HG03575 (cell line): ENCODE data around the gene FRAT2.
"Not testable (repeated sequence)": the region's sequence is repeated elsewhere in the genome, so short reads cannot be mapped to it uniquely, and the experiment has no call there.

Experiments
- ATAC-seq: cut with Tn5 transposase; IDR thresholded peaks from one replicate; pipeline ENCODE4 v1.9.1; 2021; ENCODE audit not compliant: unreplicated experiment, insufficient number of reproducible peaks, low FRiP score; ENCODE audit errors: extremely low read depth

FRAT2 gene

DNA sequence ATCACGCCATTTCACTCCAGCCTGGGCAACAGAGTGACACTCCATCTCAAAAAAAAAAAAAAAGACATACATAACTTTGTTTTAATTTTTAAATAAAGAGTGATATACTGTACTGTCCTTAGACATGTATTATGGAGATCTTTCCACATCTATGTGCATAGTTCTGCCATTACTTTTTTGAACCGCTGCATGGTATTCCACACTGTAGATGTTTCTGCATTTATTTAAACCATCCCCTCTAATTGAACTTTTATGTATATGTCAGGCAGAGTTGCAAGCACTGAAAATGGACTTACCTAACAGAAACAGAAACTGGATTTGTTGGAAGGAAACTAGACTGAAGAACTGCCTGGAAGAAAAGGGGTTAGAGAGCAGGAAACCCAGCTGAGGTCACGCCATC is 33.5 kb downstream of the FRAT2 start:
- no peak for ATAC-seq

DNA sequence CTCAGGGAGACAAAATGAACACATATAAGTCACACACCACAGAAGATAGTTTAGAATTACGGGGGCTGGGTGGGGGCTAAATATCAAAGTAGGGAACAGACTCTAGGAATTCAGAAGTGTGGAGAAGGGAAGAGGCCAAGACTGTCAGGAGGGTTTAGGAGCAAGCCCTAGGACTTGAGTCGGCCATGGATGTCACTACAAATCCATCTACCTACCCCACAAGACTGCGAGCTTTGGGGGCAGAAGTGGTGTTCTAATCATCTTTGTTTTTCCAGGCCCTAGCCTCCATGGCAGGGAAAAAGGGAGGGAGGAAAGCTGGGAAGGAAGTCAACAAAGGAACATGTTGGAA is 36.3 kb downstream of the FRAT2 start:
- no peak for ATAC-seq

DNA sequence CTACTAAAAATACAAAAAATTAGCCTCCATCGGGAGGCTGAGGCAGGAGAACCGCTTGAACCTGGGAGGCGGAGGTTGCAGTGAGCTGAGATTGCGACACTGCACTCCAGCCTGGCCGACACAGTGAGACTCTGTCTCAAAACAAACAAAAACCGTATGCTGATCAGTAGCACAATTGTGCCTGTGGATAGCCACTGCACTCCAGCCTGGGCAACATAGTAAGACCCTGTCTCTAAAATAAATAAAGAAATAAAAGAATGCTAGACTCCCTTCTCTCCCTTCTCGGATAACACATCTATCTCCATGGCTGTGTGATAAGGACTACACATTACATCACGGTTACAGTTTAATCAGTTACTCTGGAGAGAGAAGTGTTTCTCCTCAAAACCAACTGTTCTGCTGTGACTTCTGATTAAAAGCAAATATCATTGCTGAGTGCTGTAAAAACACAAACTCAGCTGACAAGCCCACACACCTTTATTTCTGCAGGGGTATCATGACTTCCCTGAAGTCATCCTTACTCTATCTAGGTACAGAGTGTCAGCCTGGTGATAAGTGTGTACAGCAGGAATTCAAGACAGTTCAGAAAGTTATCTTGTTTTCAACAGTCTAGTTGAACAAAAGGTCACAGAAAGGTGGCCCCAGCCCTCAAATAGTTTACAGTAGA is 36.8 kb downstream of the FRAT2 start:
- ATAC-seq: no peak

DNA sequence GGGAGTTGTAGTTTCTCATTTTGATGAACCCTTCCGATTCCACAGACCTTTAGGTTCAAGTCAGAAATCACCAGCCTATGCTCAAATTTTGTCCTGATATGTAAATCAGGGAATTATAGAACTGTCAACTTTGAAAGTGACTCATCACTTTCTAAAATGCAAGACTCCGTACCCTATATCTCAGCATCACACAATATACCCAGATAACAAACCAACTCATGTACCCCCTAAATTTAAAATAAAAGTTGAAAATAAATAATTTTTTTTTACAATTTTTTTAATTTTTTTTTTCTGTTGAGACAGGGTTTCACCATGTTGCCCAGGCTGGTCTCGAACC is 41.7 kb downstream of the FRAT2 start:
- no peak for ATAC-seq

DNA sequence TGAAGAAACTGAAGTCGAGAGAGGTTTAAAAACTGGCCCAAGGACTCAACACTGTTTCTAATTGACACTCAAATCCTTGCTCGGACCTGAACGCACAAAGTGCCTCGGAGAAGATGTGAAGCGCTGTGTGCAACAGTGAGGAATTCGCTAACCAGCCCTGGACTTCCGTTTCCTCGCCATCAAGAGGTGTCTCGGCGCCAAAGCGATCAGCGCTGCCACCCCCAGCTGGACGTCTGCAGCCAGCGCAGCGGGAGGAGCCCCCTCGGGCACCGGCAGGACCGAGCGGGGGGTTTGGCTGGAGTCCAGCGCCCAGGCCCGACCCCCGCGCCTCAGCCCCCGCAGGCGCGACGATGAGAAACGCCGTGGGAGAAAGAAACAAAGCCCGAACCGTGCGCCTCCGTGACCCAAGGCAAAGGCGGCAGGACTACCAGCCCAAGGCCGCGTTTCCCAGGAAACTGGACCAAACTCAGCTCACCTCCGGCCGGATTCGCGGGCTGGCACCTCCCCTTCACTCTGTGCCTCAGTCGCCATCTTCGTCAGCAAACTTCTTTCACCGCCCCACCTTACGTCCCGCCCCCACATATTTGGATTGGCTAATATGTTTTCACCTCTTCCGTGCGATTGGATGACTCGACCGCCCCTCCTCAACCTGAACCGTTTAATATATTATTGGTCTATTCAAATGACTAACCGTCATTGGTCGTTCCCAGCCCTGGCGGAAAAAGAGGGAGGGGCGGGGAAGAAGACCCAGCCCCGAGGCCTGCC is 42.2 kb downstream of the FRAT2 start, which contains the start of gene ARHGAP19:
ARHGAP19 (minus strand) TSS at position 541 of the 765 bp plus-strand sequence; CDS start at position 531, 10 bp downstream.
- peak; percentile 95 for ATAC-seq

DNA sequence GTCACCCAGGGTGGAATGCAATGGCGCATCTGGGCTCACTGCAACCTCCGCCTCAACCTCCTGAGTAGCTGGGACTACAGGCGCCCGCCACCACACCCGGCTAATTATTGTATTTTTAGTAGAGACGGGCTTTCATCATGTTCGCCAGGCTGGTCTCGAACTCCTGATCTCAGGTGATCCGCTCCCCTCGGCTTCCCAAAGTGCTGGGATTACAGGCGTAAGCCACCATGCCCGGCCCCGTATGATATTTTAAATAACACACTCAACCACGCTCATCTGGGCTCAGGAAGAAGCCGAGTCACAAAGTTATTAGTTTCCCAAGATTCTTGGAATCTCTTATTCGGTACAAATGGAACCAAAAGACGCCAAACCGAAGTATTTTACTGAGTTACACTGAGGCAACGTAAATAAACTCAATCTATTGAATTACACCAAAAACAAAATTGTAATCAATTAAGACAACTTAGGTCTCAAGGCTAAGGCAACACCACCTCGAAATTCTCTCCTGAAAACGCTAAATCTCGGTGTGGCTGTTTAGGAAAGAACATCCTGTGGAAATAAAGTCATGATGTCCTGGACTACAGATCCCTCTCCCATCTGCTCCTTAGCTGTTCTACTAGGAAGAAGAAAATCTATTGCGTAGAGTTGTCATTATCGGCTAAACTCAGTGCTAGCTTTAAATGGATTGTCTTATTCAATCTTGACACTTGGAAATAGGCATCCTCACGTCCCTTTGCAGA is 43.0 kb downstream of the FRAT2 start:
- ATAC-seq: no peak

DNA sequence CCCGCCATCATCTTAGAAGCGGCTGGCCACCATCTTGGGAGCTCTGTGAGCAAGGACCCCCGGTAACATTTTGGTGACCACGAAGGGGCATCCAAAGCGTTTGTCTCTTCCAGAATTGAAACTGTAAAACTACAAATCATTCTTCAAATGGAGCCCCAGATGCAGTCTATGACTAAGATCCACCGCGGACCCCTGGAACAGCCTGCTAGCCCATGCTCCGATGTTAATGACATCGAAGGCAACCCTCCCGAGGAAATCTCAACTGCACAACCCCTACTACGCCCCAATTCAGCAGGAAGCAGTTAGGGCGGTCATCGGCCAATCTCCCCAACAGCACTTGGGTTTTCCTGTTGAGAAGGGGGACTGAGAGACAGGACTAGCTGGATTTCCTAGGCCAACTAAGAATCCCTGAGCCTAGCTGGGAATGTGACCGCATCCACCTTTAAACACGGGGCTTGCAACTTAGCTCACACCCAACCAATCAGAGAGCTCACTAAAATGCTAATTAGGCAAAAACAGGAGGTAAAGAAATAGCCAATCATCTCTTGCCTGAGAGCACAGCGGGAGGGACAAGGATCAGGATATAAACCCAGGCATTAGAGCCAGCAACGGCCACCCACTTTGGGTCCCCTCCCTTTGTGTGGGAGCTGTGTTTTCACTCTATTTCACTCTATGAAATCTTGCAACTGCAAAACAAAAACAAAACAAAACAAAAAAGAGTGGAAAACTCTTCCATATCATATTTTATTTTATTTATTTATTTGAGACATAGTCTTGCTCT is 43.8 kb downstream of the FRAT2 start:
- not testable (repeated sequence) for ATAC-seq

DNA sequence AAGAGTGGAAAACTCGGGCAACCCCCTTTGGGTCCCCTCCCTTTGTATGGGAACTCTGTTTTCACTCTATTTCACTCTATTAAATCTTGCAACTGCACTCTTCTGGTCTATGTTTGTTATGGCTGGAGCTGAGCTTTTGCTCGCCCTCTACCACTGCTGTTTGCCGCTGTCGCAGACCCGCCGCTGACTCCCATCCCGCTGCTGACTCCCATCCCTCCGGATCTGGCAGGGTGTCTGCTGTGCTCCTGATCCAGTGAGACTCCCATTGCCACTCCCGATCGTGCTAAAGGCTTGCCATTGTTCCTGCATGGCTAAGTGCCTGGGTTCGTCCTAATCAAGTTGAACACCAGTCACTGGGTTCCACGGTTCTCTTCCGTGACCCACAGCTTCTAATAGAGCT is 44.5 kb downstream of the FRAT2 start:
- ATAC-seq: not testable (repeated sequence)
